GM23338 (cell line): ENCODE measurements around the gene RAB11FIP4. TPM values are rescaled to one million over a fixed set of nuclear protein-coding genes. Genes with fewer than 3 reads are reported as not detected.

Source experiments
- ATAC-seq: fragments of 200-7000 bp; cut with Tn5 transposase; 3 replicates; pipeline ENCODE4 v1.9.1; 2020
- DNase-seq: peaks from one replicate; pipeline ENCODE4 v3.0.0-alpha.2; 2015; ENCODE audit warnings: low spot score
- H2AFZ ChIP-seq: fragments of 200-600 bp; sonication (generic); 2 replicates; pipeline ENCODE4 v1.8.0; 2016; ENCODE audit warnings: antibody characterized with exemption, mild to moderate bottlenecking, moderate library complexity
- H3F3A ChIP-seq: fragments of 200-600 bp; sonication (generic); replicated peaks from 2 replicates; pipeline ENCODE4 v1.8.0; 2017; ENCODE audit warnings: antibody characterized with exemption, mixed run types, low read depth
- H3K27ac ChIP-seq: fragments of 200-600 bp; sonication (generic); 2 replicates; pipeline ENCODE4 v1.6.1; 2016; ENCODE audit warnings: low read depth
- H3K27me3 ChIP-seq: fragments of 200-600 bp; sonication (generic); 2 replicates; pipeline ENCODE4 v1.8.0; 2016; ENCODE audit warnings: mild to moderate bottlenecking, mixed run types, moderate library complexity; ENCODE audit not compliant: insufficient read depth
- H3K36me3 ChIP-seq: fragments of 200-600 bp; sonication (generic); 2 replicates; pipeline ENCODE4 v1.8.0; 2016; ENCODE audit warnings: mild to moderate bottlenecking; ENCODE audit not compliant: insufficient read depth
- H3K4me1 ChIP-seq: fragments of 200-600 bp; sonication (generic); 2 replicates; pipeline ENCODE4 v1.8.0; 2016; ENCODE audit warnings: mild to moderate bottlenecking, moderate library complexity; ENCODE audit not compliant: insufficient read depth
- H3K4me2 ChIP-seq: fragments of 200-600 bp; sonication (generic); 2 replicates; pipeline ENCODE4 v1.7.1; 2017; ENCODE audit warnings: mixed run types
- H3K4me3 ChIP-seq: fragments of 200-600 bp; sonication (generic); 2 replicates; pipeline ENCODE4 v1.6.1; 2016; ENCODE audit warnings: mixed run types
- H3K79me2 ChIP-seq: fragments of 200-600 bp; sonication (generic); replicated peaks from 2 replicates; pipeline ENCODE4 v1.8.0; 2017; ENCODE audit warnings: mild to moderate bottlenecking; ENCODE audit not compliant: insufficient read depth
- H3K9me2 ChIP-seq: fragments of 200-600 bp; sonication (generic); 2 replicates; pipeline ENCODE4 v1.8.0; 2017; ENCODE audit not compliant: insufficient read depth
- H4K20me1 ChIP-seq: fragments of 200-600 bp; sonication (generic); replicated peaks from 2 replicates; pipeline ENCODE4 v1.8.0; 2017; ENCODE audit warnings: mild to moderate bottlenecking; ENCODE audit not compliant: insufficient read depth
- H3K27ac Mint-ChIP-seq: 2 replicates; pipeline ENCODE4 v1.8.0; 2020; ENCODE audit warnings: inconsistent platforms, mild to moderate bottlenecking, moderate library complexity, mixed read lengths
- H3K27me3 Mint-ChIP-seq: 3 replicates; pipeline ENCODE4 v1.8.0; 2022; ENCODE audit warnings: low read depth, mild to moderate bottlenecking, moderate library complexity, mixed read lengths, inconsistent platforms; ENCODE audit not compliant: insufficient read depth, poor library complexity
- H3K36me3 Mint-ChIP-seq: 3 replicates; pipeline ENCODE4 v1.8.0; 2021; ENCODE audit warnings: low read depth, mild to moderate bottlenecking, inconsistent platforms, moderate library complexity, mixed read lengths
- H3K4me1 Mint-ChIP-seq: 3 replicates; pipeline ENCODE4 v1.8.0; 2020; ENCODE audit warnings: mild to moderate bottlenecking, inconsistent platforms, mixed read lengths
- H3K4me3 Mint-ChIP-seq: 3 replicates; pipeline ENCODE4 v1.8.0; 2021; ENCODE audit warnings: moderate library complexity, mild to moderate bottlenecking, inconsistent platforms, mixed read lengths
- H3K9me3 Mint-ChIP-seq: 3 replicates; pipeline ENCODE4 v1.8.0; 2020; ENCODE audit warnings: moderate library complexity, mild to moderate bottlenecking, inconsistent platforms, mixed read lengths
- EZH2phosphoT487 ChIP-seq: fragments of 200-600 bp; sonication (generic); IDR thresholded peaks from one replicate; pipeline ENCODE4 v1.8.1; 2018; ENCODE audit warnings: antibody characterized with exemption; ENCODE audit not compliant: unreplicated experiment
- NANOG ChIP-seq: IDR thresholded peaks from 2 replicates; pipeline ENCODE4 v1.6.1; 2016; ENCODE audit warnings: antibody characterized with exemption, borderline replicate concordance
- ZNF114 ChIP-seq: fragments of 250-450 bp; sonication (Bioruptor Pico); IDR thresholded peaks from 2 replicates; pipeline ENCODE4 v1.5.0; 2020; ENCODE audit warnings: mild to moderate bottlenecking, moderate library complexity
- ZNF331 ChIP-seq: fragments of 250-450 bp; sonication (Bioruptor Pico); IDR thresholded peaks from 2 replicates; pipeline ENCODE4 v1.5.0; 2020; ENCODE audit warnings: low read depth, mild to moderate bottlenecking, moderate library complexity
- polyA plus RNA-seq: library from polyadenylated mRNA; unstranded; fragments of >200 nt; fragmentation: Nextera tagmentation; extraction: Ambion mirVana; gene quantifications from 2 replicates; pipeline ENCODE4 v1.2.1, GENCODE V29; 2016
- total RNA-seq: library from RNA; depleted of rRNA; stranded (reverse); fragments of >200 nt; shearing (Covaris generic); gene quantifications from 2 replicates; pipeline ENCODE4 v1.2.3, GENCODE V29; 2014
- TF ChIP-seq, protein P1 (sequence below): IDR thresholded peaks from 2 replicates; pipeline ENCODE4 v1.6.1; 2016; ENCODE audit warnings: antibody characterized with exemption
- TF ChIP-seq, protein P2 (sequence below): fragments of 250-450 bp; sonication (Bioruptor Pico); IDR thresholded peaks from 2 replicates; pipeline ENCODE4 v1.5.0; 2020; ENCODE audit warnings: mild to moderate bottlenecking, moderate library complexity

Gene RAB11FIP4
- total and polyA plus RNA-seq, 2 experiments from 2014 or later, result 26.0 to 65.6 TPM

DNA sequence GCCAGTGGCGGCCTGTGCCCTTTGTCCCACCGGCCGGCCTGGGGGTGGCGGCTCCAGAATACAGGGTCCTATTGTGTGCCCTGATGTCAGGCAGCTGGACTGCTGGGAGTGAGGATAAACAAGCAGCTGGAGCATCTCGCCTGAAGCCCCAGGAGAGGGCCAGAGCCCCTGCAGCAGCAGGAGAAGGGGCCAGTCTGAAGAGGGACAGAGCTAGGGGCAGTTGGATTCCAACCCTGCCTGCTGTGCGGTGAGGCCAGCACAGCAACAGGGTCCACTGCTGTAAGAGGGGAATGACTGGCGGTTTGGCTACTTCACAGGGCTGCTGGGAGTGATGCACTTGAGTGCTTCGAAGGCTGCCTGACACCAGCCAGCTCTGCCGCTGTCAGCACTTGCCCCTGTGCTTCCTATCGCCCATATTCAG, 25.0 kb downstream of the RAB11FIP4 start:
- H3F3A ChIP-seq, result no peaks in the 10 kb centered on the region
- DNase-seq, result no peak
- H4K20me1 ChIP-seq, result no peaks in the 10 kb centered on the region
- no peaks in the 10 kb centered on the region for H3K9me2 ChIP-seq
- no peaks in the 10 kb centered on the region for H3K27me3 ChIP-seq
- no peak overlapping the region for H3K4me2 ChIP-seq
- H3K27ac ChIP-seq, result no peak overlapping the region
- no peak overlapping the region for H2AFZ ChIP-seq
- peaks cover 33% of the 10 kb centered on the region for H3K4me1 Mint-ChIP-seq
- H3K27ac Mint-ChIP-seq, result no peak overlapping the region
- H3K4me3 ChIP-seq, result no peak overlapping the region
- no peaks in the 10 kb centered on the region for H3K36me3 ChIP-seq
- H3K79me2 ChIP-seq, result no peaks in the 10 kb centered on the region
- TF ChIP-seq, protein P1, sequence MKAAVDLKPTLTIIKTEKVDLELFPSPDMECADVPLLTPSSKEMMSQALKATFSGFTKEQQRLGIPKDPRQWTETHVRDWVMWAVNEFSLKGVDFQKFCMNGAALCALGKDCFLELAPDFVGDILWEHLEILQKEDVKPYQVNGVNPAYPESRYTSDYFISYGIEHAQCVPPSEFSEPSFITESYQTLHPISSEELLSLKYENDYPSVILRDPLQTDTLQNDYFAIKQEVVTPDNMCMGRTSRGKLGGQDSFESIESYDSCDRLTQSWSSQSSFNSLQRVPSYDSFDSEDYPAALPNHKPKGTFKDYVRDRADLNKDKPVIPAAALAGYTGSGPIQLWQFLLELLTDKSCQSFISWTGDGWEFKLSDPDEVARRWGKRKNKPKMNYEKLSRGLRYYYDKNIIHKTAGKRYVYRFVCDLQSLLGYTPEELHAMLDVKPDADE, result no peak
- TF ChIP-seq, protein P2, sequence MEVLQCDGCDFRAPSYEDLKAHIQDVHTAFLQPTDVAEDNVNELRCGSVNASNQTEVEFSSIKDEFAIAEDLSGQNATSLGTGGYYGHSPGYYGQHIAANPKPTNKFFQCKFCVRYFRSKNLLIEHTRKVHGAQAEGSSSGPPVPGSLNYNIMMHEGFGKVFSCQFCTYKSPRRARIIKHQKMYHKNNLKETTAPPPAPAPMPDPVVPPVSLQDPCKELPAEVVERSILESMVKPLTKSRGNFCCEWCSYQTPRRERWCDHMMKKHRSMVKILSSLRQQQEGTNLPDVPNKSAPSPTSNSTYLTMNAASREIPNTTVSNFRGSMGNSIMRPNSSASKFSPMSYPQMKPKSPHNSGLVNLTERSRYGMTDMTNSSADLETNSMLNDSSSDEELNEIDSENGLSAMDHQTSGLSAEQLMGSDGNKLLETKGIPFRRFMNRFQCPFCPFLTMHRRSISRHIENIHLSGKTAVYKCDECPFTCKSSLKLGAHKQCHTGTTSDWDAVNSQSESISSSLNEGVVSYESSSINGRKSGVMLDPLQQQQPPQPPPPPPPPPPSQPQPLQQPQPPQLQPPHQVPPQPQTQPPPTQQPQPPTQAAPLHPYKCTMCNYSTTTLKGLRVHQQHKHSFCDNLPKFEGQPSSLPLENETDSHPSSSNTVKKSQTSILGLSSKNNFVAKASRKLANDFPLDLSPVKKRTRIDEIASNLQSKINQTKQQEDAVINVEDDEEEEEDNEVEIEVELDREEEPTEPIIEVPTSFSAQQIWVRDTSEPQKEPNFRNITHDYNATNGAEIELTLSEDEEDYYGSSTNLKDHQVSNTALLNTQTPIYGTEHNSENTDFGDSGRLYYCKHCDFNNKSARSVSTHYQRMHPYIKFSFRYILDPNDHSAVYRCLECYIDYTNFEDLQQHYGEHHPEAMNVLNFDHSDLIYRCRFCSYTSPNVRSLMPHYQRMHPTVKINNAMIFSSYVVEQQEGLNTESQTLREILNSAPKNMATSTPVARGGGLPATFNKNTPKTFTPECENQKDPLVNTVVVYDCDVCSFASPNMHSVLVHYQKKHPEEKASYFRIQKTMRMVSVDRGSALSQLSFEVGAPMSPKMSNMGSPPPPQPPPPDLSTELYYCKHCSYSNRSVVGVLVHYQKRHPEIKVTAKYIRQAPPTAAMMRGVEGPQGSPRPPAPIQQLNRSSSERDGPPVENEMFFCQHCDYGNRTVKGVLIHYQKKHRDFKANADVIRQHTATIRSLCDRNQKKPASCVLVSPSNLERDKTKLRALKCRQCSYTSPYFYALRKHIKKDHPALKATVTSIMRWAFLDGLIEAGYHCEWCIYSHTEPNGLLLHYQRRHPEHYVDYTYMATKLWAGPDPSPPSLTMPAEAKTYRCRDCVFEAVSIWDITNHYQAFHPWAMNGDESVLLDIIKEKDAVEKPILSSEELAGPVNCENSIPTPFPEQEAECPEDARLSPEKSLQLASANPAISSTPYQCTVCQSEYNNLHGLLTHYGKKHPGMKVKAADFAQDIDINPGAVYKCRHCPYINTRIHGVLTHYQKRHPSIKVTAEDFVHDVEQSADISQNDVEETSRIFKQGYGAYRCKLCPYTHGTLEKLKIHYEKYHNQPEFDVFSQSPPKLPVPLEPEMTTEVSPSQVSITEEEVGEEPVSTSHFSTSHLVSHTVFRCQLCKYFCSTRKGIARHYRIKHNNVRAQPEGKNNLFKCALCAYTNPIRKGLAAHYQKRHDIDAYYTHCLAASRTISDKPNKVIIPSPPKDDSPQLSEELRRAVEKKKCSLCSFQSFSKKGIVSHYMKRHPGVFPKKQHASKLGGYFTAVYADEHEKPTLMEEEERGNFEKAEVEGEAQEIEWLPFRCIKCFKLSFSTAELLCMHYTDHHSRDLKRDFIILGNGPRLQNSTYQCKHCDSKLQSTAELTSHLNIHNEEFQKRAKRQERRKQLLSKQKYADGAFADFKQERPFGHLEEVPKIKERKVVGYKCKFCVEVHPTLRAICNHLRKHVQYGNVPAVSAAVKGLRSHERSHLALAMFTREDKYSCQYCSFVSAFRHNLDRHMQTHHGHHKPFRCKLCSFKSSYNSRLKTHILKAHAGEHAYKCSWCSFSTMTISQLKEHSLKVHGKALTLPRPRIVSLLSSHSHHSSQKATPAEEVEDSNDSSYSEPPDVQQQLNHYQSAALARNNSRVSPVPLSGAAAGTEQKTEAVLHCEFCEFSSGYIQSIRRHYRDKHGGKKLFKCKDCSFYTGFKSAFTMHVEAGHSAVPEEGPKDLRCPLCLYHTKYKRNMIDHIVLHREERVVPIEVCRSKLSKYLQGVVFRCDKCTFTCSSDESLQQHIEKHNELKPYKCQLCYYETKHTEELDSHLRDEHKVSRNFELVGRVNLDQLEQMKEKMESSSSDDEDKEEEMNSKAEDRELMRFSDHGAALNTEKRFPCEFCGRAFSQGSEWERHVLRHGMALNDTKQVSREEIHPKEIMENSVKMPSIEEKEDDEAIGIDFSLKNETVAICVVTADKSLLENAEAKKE (CRISPR knock-in tag), result no peak
- no peak for TF ChIP-seq ZNF331 (CRISPR knock-in tag)
- no peak for TF ChIP-seq NANOG
- TF ChIP-seq EZH2phosphoT487, result no peak
- no peak for TF ChIP-seq ZNF114
- H3K4me3 Mint-ChIP-seq, result no peak overlapping the region
- ATAC-seq, result peak; percentile 16
- peaks cover 9% of the 10 kb centered on the region; the same call in 1 of the 2 replicates for H3K4me1 ChIP-seq
- no peaks in the 10 kb centered on the region for H3K36me3 Mint-ChIP-seq
- no peaks in the 10 kb centered on the region for H3K9me3 Mint-ChIP-seq
- H3K27me3 Mint-ChIP-seq, result peaks cover 19% of the 10 kb centered on the region
